ENCODE data around the gene FAM187B.

GRCh38 chr19:35249146-35249847 lies 20.8 kb upstream of the FAM187B start:
- no peak for TF ChIP-seq CTCF (IDR thresholded peaks at IDR 0.05; ENCODE audit: insufficient read depth, low read length)
- no peak for TF ChIP-seq POLR2AphosphoS5 (IDR thresholded peaks at IDR 0.05; ENCODE audit: low read depth)
- no peak for TF ChIP-seq REST (IDR thresholded peaks at IDR 0.05; ENCODE audit: insufficient replicate concordance, low read depth)
- no peak for TF ChIP-seq GABPA (IDR thresholded peaks at IDR 0.05; ENCODE audit: low read depth)
- no peak for TF ChIP-seq SPI1 (IDR thresholded peaks at IDR 0.05; ENCODE audit: borderline replicate concordance, low read depth)

Measured in HL-60 (cell line).